Stimulated activated naive B cell treated with anti-CD40 and anti-IgM and Interleukin-4, amounts not matched to agents 10 μg/mL and 1 μg/mL and 100 μg/mL, for 72 hours (primary cell): ENCODE measurements around the gene CLEC1A.
A peak's percentile ranks its signal among the peaks of the same experiment; 100 is the strongest.

Source experiments
- ATAC-seq, 2 donors: fragments of 150-1000 bp; cut with Tn5 transposase; replicated peaks; 2 replicates each; pipeline ENCODE4 v1.10.0; 2021; ENCODE audit warnings: moderate library complexity in 1 of 2
- DNase-seq: peaks from one replicate; pipeline ENCODE4 v3.0.0; 2021
- H3K27ac Mint-ChIP-seq: one replicate; pipeline ENCODE4 v1.8.0; 2022; ENCODE audit warnings: mild to moderate bottlenecking, mixed read lengths
- H3K27me3 Mint-ChIP-seq, 2 donors: one replicate each; pipeline ENCODE4 v1.8.0; 2022; ENCODE audit warnings: mixed read lengths in 2 of 2
- H3K36me3 Mint-ChIP-seq, 2 donors: one replicate each; pipeline ENCODE4 v1.8.0; 2022; ENCODE audit warnings: mixed read lengths in 2 of 2, mild to moderate bottlenecking in 1 of 2
- H3K4me1 Mint-ChIP-seq, 2 donors: one replicate each; pipeline ENCODE4 v1.8.0; 2022; ENCODE audit warnings: mixed read lengths in 2 of 2, mild to moderate bottlenecking in 1 of 2
- H3K4me3 Mint-ChIP-seq, 2 donors: one replicate each; pipeline ENCODE4 v1.8.0; 2022; ENCODE audit warnings: mild to moderate bottlenecking in 2 of 2, mixed read lengths in 2 of 2, moderate library complexity in 1 of 2
- H3K9me3 Mint-ChIP-seq, 2 donors: one replicate each; pipeline ENCODE4 v1.8.0; 2022; ENCODE audit warnings: mixed read lengths in 2 of 2, mild to moderate bottlenecking in 1 of 2

The CLEC1A gene

GRCh38 chr12:10119066-10119465 lies 20.3 kb upstream of the CLEC1A start:
- no peak for DNase-seq
- H3K36me3 Mint-ChIP-seq, result peaks cover 0 to 3% of the 10 kb centered on the region in 2 donors

GRCh38 chr12:10115890-10116289 lies 17.1 kb upstream of the CLEC1A start:
- no peak overlapping the region for H3K27ac Mint-ChIP-seq
- ATAC-seq, result no peak
- DNase-seq, result no peak
- H3K36me3 Mint-ChIP-seq, result peaks cover 4 to 5% of the 10 kb centered on the region in 2 donors
- H3K9me3 Mint-ChIP-seq, result peaks cover 4 to 5% of the 10 kb centered on the region in 2 donors
- peaks cover 9 to 20% of the 10 kb centered on the region in 2 donors for H3K27me3 Mint-ChIP-seq
- H3K4me1 Mint-ChIP-seq, result peaks cover 0 to 1% of the 10 kb centered on the region in 2 donors
- H3K4me3 Mint-ChIP-seq, result no peak overlapping the region

More at GRCh38 chr12:10119066-10119465, 20.3 kb upstream of the CLEC1A start:
- Mint-ChIP-seq H3K27ac (no peak overlapping the region), H3K4me1 (peaks cover 4 to 8% of the 10 kb centered on the region in 2 donors), H3K27me3 (peaks cover 15 to 19% of the 10 kb centered on the region in 2 donors), H3K9me3 (peaks cover 0 to 3% of the 10 kb centered on the region in 2 donors), H3K4me3 (no peak overlapping the region)
- no peak for ATAC-seq

- H3K9me3 Mint-ChIP-seq, result peaks cover 4 to 5% of the 10 kb centered on the region in 2 donors
- H3K27me3 Mint-ChIP-seq, result peaks cover 9 to 18% of the 10 kb centered on the region in 2 donors
- H3K36me3 Mint-ChIP-seq, result peaks cover 4 to 7% of the 10 kb centered on the region in 2 donors
- H3K27ac Mint-ChIP-seq, result no peak overlapping the region
- H3K4me1 Mint-ChIP-seq, result no peaks in the 10 kb centered on the region
- H3K4me3 Mint-ChIP-seq, result no peak overlapping the region
- ATAC-seq (no peak), DNase-seq (no peak)
Observed at GRCh38 chr12:10115311-10115710, 16.5 kb upstream of the CLEC1A start.

GRCh38 chr12:10113920-10114319 lies 15.1 kb upstream of the CLEC1A start:
- no peak for ATAC-seq
- Mint-ChIP-seq H3K4me3 (no peak overlapping the region), H3K9me3 (peaks cover 2 to 4% of the 10 kb centered on the region in 2 donors), H3K27me3 (peaks cover 0 to 15% of the 10 kb centered on the region in 2 donors), H3K36me3 (peaks cover 2 to 7% of the 10 kb centered on the region in 2 donors), H3K4me1 (no peaks in the 10 kb centered on the region), H3K27ac (no peak overlapping the region)
- no peak for DNase-seq

GRCh38 chr12:10113075-10113474 lies 14.3 kb upstream of the CLEC1A start:
- DNase-seq (no peak), ATAC-seq (no peak)
- Mint-ChIP-seq H3K4me1 (no peaks in the 10 kb centered on the region), H3K27ac (no peak overlapping the region), H3K9me3 (peaks cover 3 to 4% of the 10 kb centered on the region in 2 donors), H3K36me3 (peaks cover 2 to 7% of the 10 kb centered on the region in 2 donors), H3K4me3 (no peak overlapping the region), H3K27me3 (peaks cover 7 to 15% of the 10 kb centered on the region in 2 donors)

- H3K27me3 Mint-ChIP-seq, result peaks cover 17 to 25% of the 10 kb centered on the region in 2 donors
- peaks cover 2 to 7% of the 10 kb centered on the region in 2 donors for H3K36me3 Mint-ChIP-seq
- H3K4me3 Mint-ChIP-seq, result no peak overlapping the region
- DNase-seq (no peak), ATAC-seq (no peak)
- H3K27ac Mint-ChIP-seq, result no peak overlapping the region
- peaks cover 4% of the 10 kb centered on the region in 2 donors for H3K9me3 Mint-ChIP-seq
- no peaks in the 10 kb centered on the region for H3K4me1 Mint-ChIP-seq
Observed at GRCh38 chr12:10111451-10111850, 12.7 kb upstream of the CLEC1A start.

- DNase-seq, result no peak
- Mint-ChIP-seq H3K9me3 (peaks cover 4% of the 10 kb centered on the region in 2 donors), H3K36me3 (peaks cover 2 to 7% of the 10 kb centered on the region in 2 donors), H3K4me3 (no peak overlapping the region), H3K27me3 (peaks cover 26 to 36% of the 10 kb centered on the region in 2 donors), H3K27ac (no peak overlapping the region), H3K4me1 (no peaks in the 10 kb centered on the region)
- ATAC-seq, result no peak
Observed at GRCh38 chr12:10110256-10110844, 11.6 kb upstream of the CLEC1A start.

GRCh38 chr12:10102322-10102721 lies 3.5 kb upstream of the CLEC1A start:
- Mint-ChIP-seq H3K36me3 (peaks cover 6 to 8% of the 10 kb centered on the region in 2 donors), H3K4me3 (no peak overlapping the region), H3K4me1 (no peaks in the 10 kb centered on the region), H3K9me3 (peaks cover 4 to 6% of the 10 kb centered on the region in 2 donors), H3K27me3 (peaks cover 44 to 51% of the 10 kb centered on the region in 2 donors), H3K27ac (no peak overlapping the region)
- ATAC-seq (no peak), DNase-seq (no peak)

GRCh38 chr12:10101648-10102220 lies 2.9 kb upstream of the CLEC1A start:
- H3K27ac Mint-ChIP-seq, result no peak overlapping the region
- H3K27me3 Mint-ChIP-seq, result peaks cover 38 to 45% of the 10 kb centered on the region in 2 donors
- H3K4me1 Mint-ChIP-seq, result no peaks in the 10 kb centered on the region
- no peak overlapping the region for H3K4me3 Mint-ChIP-seq
- no peak for ATAC-seq
- H3K9me3 Mint-ChIP-seq, result peaks cover 4 to 6% of the 10 kb centered on the region in 2 donors
- peaks cover 6 to 8% of the 10 kb centered on the region in 2 donors for H3K36me3 Mint-ChIP-seq
- no peak for DNase-seq

- Mint-ChIP-seq H3K36me3 (peaks cover 6 to 8% of the 10 kb centered on the region in 2 donors), H3K9me3 (peaks cover 4 to 6% of the 10 kb centered on the region in 2 donors), H3K4me1 (no peaks in the 10 kb centered on the region), H3K27me3 (peaks cover 33 to 39% of the 10 kb centered on the region in 2 donors), H3K27ac (no peak overlapping the region), H3K4me3 (no peak overlapping the region)
- no peak for DNase-seq
- ATAC-seq, result no peak
Observed at GRCh38 chr12:10101042-10101579, 2.3 kb upstream of the CLEC1A start.

- ATAC-seq, result no peak
Observed at GRCh38 chr12:10097521-10097920, 1.3 kb downstream of the CLEC1A start.

GRCh38 chr12:10095971-10096370 lies 2.8 kb downstream of the CLEC1A start:
- Mint-ChIP-seq H3K4me1 (no peaks in the 10 kb centered on the region), H3K27ac (no peak overlapping the region), H3K9me3 (no peaks in the 10 kb centered on the region), H3K36me3 (no peaks in the 10 kb centered on the region), H3K27me3 (peaks cover 4 to 5% of the 10 kb centered on the region in 2 donors), H3K4me3 (no peak overlapping the region)
- ATAC-seq, result no peak
- DNase-seq, result no peak

More at GRCh38 chr12:10097521-10097920, 1.3 kb downstream of the CLEC1A start:
- Mint-ChIP-seq H3K9me3 (no peaks in the 10 kb centered on the region), H3K27me3 (peaks cover 14 to 15% of the 10 kb centered on the region in 2 donors), H3K4me1 (no peaks in the 10 kb centered on the region), H3K4me3 (no peak overlapping the region), H3K36me3 (no peaks in the 10 kb centered on the region), H3K27ac (no peak overlapping the region)
- DNase-seq, result no peak

- H3K36me3 Mint-ChIP-seq, result no peaks in the 10 kb centered on the region
- H3K9me3 Mint-ChIP-seq, result no peaks in the 10 kb centered on the region
- no peak overlapping the region for H3K4me3 Mint-ChIP-seq
- peak in 1 of 2 donors; percentile 45 for ATAC-seq
- peaks cover 0 to 6% of the 10 kb centered on the region in 2 donors for H3K27me3 Mint-ChIP-seq
- peaks cover 0 to 2% of the 10 kb centered on the region in 2 donors for H3K4me1 Mint-ChIP-seq
- DNase-seq, result no peak
- H3K27ac Mint-ChIP-seq, result no peak overlapping the region
Observed at GRCh38 chr12:10094646-10095395, 4.0 kb downstream of the CLEC1A start.
